Activated CD4-positive, alpha-beta T cell treated with anti-CD3 and anti-CD28 coated beads, Interleukin-2, amount 50 U/mL, for 16 hours (primary cell): ENCODE data around the gene ACADVL.
A peak's percentile ranks its signal among the peaks of the same experiment; 100 is the strongest.

Experiments used
- DNase-seq: peaks from one replicate; pipeline ENCODE4 v3.0.0-alpha.2; 2020

The ACADVL gene

GRCh38 chr17:7191571-7192270 is 28.0 kb upstream of the ACADVL start:
- DNase-seq, result peak; percentile 25

- DNase-seq, result no peak
Measured at GRCh38 chr17:7192271-7192937, 27.3 kb upstream of the ACADVL start.

GRCh38 chr17:7195971-7196370 is 23.8 kb upstream of the ACADVL start:
- DNase-seq, result no peak

- DNase-seq, result no peak
Measured at GRCh38 chr17:7196651-7197401, 22.9 kb upstream of the ACADVL start.

GRCh38 chr17:7203391-7203790 is 16.3 kb upstream of the ACADVL start:
- no peak for DNase-seq

- DNase-seq, result no peak
Measured at GRCh38 chr17:7204336-7204735, 15.4 kb upstream of the ACADVL start.

GRCh38 chr17:7204828-7205461 is 14.8 kb upstream of the ACADVL start:
- peak; percentile 92 for DNase-seq

- no peak for DNase-seq
Measured at GRCh38 chr17:7205561-7205960, 14.2 kb upstream of the ACADVL start.

- DNase-seq, result no peak
Measured at GRCh38 chr17:7207120-7208001, 12.4 kb upstream of the ACADVL start.

- no peak for DNase-seq
Measured at GRCh38 chr17:7208027-7208571, 11.6 kb upstream of the ACADVL start.

GRCh38 chr17:7208754-7209460 is 10.8 kb upstream of the ACADVL start:
- no peak for DNase-seq

GRCh38 chr17:7211491-7212273 is 8.1 kb upstream of the ACADVL start:
- DNase-seq, result no peak

GRCh38 chr17:7213895-7214299 is 5.8 kb upstream of the ACADVL start:
- peak; percentile 60 for DNase-seq

GRCh38 chr17:7214300-7215135 is 5.2 kb upstream of the ACADVL start:
- DNase-seq, result peak; percentile 99

GRCh38 chr17:7215136-7215638 is 4.6 kb upstream of the ACADVL start:
- no peak for DNase-seq

- no peak for DNase-seq
Measured at GRCh38 chr17:7215652-7216180, 4.0 kb upstream of the ACADVL start.

GRCh38 chr17:7216242-7217112 is 3.3 kb upstream of the ACADVL start:
- no peak for DNase-seq
